A673 (cell line): ENCODE data around the gene NUDT16.

Experiments used
- CTCF ChIP-seq: fragments of 300-800, 200-600 bp; sonication (generic); conservative IDR thresholded peaks from 2 replicates; pipeline ENCODE4 v1.5.1; 2017; ENCODE audit warnings: low read depth, mild to moderate bottlenecking, antibody characterized with exemption, low read length, moderate library complexity, mixed read lengths
- EZH2 ChIP-seq: fragments of 200-600 bp; sonication (generic); IDR thresholded peaks from 2 replicates; pipeline ENCODE4 v1.6.1; 2017; ENCODE audit warnings: borderline replicate concordance, low read depth, mild to moderate bottlenecking, mixed read lengths, antibody characterized with exemption, low read length; ENCODE audit not compliant: poor library complexity, severe bottlenecking

- TF ChIP-seq CTCF (no peak), EZH2 (no peak)
Observed at GRCh38 chr3:131361464-131362421, 19.8 kb upstream of the NUDT16 start.
